Activated CD8-positive, alpha-beta memory T cell treated with anti-CD3 and anti-CD28 coated beads, Interleukin-2, amount 50 U/mL, for 1 hour (primary cell): ENCODE measurements around the gene PRDM2.

ENCODE experiments used
- DNase-seq: peaks from one replicate; pipeline ENCODE4 v3.0.0-alpha.2; 2020; ENCODE audit errors: extremely low read depth

The PRDM2 gene

DNA sequence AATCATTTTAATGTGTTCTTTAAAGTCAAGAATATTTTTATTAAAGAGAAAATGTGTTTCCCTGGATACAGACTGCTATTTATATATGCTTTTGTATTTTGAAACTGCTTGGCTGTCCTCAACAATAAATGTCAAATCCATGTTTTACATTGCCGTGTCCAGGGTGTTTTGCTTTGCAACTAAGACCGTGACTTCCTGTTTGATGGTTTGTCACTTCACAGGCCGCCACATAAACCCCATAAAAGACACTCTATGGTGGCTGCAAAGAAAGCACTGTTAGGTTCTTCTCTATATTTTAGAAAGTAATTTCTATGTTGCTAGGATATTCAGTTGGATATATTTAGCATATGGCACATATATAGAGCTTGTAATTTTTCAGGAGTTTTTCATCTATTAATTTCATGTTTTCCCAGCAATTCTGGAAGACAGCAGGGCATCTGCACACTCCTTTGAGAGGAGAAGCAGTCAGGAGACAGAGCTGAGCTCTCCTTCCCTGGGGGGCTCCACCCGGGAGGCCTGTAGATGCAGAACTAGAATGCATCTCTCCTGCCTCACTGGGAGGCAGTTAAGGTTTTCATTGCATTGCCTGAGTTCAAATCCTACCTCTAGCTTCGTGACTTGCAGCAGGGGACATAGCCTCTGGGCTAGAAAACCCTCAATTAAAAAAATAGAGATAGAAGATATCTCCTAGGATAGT lies 33.1 kb downstream of the PRDM2 start:
- DNase-seq, result no peak

DNA sequence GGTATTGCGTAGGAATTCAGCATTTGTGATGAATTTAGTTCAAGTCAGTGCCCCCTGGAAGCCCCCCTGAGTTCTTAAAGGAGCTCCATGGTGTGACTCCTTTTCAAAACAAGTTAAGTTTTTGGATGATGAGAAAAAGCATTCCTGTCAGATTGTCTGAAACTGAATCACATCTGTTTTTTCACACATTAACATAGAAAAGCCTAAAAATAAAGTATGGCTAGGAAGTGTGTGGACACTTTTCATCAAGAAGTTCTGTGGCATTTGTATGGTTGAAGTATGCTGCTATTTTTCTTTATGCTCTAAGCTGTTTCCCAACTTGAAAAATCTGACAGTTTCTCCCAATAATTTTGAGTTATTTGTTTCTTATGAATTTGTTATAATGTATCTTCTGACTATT lies 33.7 kb downstream of the PRDM2 start:
- no peak for DNase-seq

- no peak for DNase-seq
Measured at GRCh38 chr1:13735168-13735930, 35.4 kb downstream of the PRDM2 start.

GRCh38 chr1:13737398-13737797 lies 37.4 kb downstream of the PRDM2 start:
- no peak for DNase-seq

DNA sequence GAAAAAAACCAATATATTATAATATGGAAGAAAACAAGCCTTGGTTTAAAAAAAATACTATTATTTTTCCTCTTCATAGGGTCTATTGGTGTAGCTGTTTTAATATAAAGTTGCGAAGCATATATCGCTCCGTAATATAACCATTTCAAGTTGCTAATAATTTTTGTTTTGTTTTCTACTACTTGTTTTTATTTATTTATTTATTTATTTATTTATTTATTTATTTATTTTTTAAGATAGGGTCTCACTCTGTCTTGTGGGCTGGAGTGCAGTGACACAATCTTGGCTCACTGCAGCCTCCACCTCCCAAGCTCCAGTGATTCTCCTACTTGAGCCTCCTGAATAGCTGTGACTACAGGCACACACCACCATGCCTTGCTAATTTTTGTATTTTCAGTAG lies 46.4 kb downstream of the PRDM2 start:
- DNase-seq, result no peak

DNA sequence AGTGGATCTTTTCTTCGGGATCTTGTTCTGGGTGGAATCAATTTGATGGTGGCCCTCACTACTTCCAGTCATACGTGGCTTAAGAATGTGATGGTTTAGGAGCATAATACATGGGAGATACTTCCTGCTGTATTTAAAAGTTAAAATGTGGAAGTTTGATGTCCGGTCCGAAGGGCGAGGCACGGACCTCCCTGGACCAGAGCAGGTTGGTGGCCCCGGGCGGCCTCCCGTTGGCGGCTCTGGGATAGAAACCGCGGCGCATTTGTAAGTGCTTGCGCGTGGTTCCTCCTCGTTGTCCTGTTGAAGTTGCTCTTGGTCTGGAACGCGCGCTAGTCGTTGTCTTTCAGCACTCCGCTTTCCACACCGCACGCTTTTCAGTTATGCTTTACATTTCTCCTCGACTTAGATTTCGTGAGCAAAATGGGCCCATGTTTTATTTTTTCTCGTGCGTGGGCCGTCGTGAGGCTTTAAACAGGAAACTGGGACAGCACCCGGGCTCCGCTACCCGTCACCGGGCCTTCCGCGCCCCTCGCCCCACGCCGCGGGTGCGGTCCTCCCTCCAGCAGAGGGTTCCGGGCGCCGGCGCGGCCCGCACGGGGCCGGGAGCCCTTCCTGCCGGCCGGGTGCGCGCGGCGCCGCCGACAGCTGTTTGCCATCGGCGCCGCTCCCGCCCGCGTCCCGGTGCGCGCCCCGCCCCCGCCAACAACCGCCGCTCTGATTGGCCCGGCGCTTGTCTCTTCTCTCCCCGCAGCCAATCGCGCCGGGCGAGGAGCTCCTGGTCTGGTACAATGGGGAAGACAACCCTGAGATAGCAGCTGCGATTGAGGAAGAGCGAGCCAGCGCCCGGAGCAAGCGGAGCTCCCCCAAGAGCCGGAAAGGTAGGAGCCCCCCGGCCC lies 48.9 kb downstream of the PRDM2 start:
- peak; percentile 88 for DNase-seq

DNA sequence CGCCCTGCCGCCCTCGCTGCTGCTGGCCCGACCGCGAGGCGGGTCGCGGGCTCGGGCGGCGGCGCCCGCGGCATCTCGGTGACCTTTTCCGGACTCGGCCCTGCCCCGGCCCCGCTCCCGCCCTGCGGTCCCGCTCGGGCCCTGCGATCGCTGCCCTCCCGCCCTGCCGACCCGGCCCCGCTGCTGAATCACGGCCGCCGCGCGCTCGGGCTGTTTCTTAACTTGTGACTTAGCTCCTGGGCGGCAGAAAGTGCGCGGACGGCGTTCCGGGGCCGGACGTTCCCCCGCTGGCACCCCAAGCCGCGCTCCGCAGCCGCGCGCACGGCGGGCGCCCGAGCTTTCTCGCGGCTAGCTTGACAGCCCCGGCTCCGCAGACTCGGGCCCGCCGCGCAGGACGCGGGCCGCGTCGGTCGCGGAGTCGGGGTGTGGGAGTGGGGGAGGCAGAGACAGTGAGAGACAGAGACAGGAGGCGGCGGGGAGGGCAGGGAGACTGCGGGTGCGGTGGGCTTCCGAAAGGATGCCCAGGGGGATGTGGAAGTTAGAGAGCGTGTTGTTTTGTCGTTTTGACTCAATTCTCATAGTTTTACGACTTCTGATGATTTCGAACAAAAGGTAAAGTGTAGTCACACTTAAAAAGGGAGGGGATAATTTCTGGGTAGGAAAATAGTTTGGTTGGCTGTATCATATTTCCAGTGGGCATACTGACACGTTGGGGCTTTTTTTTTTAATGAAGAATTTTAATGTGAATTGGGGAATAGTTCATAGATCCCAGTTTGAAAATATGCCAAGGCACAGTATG lies 49.8 kb downstream of the PRDM2 start:
- no peak for DNase-seq

- no peak for DNase-seq
Measured at GRCh38 chr1:13751458-13751871, 51.5 kb downstream of the PRDM2 start.

DNA sequence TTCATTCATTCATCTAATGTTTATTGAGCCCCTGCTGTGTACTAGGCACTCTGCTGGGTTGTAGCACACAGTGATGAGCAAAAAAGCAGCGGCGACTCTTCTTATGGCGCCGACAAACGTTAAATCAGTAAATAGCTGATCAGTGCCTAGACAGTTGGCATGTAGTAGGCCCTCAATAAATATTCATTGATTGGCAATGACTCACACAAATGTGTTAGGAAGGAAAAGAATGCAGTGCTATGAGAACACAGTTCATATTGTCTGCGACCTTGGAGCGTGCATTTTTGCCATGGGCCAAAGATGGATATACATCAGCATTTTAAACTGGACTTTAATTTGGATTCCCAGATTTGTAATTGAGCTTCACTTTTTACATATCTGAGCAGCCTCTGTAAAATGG lies 52.0 kb downstream of the PRDM2 start:
- DNase-seq, result no peak

DNA sequence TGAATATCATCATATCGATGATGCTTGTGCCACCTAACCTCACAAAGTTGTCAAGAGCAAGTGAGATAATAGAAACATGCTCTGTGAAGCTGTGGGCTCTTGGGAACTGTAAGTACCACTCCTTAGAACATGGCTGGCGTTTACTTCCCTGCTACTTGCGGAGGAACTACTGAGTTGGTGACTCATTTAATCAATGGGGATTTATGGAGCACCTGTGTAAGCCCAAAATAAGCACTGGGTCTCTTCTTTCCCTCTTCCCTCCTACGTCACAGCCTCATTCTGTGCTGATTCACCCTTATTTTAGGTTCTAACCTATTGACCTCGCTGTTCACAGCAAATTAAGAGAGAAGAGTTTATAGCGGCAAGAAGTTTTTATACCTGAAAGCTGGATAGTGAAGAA lies 52.9 kb downstream of the PRDM2 start:
- DNase-seq, result no peak

DNA sequence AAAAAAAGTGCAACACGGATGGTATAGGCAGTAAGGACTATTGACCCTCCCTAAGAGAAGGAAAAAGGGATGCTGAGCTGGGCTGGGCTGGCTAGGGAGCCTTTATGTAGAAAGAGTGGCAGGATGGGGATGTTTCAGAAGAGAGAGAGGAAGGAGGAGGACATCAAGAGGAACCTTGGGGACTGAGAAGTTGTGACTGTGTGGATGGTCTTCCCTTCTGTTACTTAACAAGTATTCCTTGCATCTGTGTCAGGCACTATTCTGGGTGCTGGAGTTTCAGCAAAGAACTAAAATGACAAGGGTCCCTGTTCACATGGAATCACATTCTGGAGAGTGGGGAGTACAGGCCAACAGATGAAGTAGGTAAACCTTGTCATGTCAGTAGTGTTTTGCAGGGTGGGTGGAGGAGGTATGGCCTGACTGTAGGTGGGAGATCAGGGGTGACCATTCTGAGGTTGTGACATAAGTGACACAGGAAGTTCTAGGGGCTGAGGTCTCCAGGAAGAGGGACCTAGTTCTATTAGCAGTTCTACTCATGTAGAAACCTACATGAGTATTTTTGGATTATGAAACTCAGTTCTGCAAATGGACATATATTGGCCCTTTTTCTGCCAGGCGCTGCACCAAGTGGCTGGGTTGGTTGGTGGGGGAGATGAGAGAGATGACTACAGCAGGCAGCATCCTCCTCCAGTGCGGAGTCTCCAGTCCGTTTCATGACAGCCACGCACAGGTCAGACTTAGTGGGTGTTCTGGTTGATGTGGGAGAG lies 53.8 kb downstream of the PRDM2 start:
- no peak for DNase-seq

GRCh38 chr1:13754510-13755103 lies 54.6 kb downstream of the PRDM2 start:
- DNase-seq, result no peak

DNA sequence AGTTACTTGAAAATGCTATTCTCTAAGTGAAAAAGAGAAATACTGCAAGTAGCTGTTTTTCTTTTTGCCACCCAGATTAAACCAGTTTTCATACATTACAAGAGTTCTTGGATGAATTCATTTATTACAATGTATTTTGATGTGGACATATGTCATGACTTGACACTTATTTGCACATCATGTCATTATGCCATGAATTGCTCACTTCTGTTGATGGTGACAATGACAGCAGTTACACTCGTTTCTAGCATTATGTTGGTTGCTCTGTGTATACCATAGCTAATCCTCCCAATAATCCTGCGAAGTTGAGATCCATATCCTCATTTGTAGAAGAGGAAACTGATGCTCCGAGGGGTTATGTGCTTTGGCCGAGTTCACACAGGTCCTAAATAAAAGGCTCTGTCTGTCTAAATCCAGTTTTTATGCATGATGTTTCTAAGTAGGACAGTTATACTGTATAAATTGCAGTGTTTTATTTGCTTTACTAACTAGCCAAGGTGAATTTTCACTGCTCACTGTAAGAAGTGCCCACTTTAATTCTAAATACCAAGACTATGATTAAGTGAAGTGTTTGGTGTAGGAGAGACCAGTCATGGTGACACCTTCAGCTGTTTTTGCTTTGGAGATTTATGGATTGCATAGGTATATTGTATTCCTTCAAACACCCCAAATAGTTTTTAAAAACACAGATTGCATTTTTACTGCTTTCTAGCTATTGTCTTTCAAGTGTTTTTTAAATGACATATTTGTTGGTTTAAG lies 56.7 kb downstream of the PRDM2 start:
- DNase-seq, result no peak

DNA sequence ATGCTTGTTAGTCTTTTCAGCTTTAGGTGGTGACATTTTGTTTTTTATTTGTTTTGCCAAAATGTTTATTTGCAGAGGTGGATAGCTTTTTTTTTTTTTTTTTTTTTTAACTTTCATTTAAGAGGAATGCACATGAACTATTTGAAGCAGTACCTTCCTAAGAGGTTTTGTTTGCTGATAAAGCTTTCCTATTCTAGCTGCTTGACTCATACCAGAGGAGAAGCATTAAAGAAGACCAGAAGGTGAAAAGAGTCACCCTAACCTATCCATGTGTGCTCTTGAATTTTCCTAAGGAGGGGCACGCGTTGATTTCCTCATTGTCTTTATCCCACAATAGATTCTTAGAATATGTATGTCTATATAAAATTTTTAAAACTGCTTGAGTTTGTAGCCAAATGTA lies 57.7 kb downstream of the PRDM2 start:
- DNase-seq, result no peak

DNA sequence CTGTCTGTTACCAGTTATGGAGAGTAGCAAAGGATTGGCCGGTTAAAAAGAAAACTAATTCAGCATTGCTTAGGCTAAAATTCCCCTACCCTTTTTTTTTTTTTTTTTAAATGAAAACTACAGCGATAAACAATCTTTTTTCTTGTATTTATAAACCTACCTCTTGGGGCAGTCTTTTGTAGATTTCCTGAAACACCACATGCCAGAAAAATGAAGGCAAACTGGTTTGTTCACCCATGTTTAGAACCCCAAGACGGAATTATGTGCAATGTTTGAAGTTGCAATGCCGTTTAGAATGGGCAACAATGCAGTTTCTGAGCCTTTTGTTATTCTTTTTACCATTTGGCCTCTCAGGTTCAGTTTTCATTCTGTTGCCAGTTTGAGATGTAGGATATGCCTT lies 59.1 kb downstream of the PRDM2 start:
- DNase-seq, result no peak

- no peak for DNase-seq
Measured at GRCh38 chr1:13760340-13760739, 60.4 kb downstream of the PRDM2 start.

GRCh38 chr1:13760921-13761320 lies 60.9 kb downstream of the PRDM2 start:
- DNase-seq, result no peak

DNA sequence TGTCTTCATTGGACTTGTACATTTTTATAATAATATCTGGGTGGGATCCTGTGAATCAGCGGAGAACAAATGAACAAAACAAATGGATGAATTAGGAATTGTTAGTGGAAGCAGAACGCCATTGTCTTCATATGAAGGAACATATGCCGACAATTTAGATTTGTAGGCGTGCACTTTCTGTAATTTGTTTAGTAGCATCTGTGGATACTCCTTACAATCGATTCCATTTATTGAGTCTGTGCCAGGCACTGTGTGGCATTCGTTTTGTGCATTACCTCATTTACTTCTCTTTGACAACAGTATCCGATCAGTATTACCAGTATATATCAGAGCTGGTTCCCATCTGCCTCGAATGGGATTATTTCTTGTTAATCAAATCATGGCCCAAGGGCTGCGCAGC lies 61.9 kb downstream of the PRDM2 start:
- DNase-seq, result no peak

GRCh38 chr1:13762642-13763041 lies 62.7 kb downstream of the PRDM2 start:
- DNase-seq, result no peak

GRCh38 chr1:13763222-13763621 lies 63.2 kb downstream of the PRDM2 start:
- no peak for DNase-seq
